ENCODE results near the gene RAB40C.

DNA sequence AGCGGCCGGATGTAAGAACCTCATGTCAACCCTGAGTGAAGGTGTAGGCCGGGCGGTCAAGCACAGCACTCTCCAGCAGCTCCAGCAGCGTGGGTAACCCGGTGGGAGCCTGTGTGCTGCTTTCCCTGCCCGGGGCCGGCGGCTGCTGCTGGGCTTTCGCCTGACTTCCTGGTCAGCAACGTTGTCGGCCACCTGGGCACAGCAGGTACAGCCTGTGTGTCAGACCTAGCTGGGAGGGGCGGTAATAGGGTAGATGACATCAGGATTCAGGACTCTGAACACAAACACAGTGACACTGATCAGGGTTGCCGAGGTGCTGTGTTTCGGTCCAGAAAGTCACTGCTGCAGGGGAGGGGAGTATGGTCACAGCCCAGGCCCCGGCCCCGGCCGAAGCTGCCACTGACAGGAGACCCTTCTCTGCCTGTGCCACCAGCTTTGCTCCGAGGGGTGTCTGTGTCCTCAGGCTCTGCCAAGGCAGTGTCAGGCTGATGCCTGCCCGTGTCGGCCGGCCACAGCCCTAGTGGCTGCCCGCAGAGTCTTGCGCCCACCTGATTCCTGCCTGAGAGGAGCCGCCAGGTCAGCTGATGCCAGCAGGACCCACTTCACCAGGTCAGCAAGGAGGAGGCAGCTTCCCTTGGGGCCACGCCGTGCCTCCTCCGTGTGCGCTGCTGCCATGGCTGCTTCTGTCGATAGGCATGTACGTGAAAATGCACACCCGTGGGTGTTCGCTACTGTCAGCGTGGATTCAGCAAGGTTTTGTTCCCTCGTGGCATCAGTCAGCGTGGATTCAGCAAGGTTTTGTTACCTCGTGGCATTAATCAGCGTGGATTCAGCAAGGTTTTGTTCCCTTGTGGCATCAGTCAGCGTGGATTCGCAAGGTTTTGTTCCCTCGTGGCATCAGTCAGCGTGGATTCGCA lies 9.2 kb downstream of the RAB40C start:
- TF ChIP-seq TCF7L2 (IDR thresholded peaks at IDR 0.05; ENCODE audit: low read depth, low read length), result no peak
- TF ChIP-seq, protein P1, sequence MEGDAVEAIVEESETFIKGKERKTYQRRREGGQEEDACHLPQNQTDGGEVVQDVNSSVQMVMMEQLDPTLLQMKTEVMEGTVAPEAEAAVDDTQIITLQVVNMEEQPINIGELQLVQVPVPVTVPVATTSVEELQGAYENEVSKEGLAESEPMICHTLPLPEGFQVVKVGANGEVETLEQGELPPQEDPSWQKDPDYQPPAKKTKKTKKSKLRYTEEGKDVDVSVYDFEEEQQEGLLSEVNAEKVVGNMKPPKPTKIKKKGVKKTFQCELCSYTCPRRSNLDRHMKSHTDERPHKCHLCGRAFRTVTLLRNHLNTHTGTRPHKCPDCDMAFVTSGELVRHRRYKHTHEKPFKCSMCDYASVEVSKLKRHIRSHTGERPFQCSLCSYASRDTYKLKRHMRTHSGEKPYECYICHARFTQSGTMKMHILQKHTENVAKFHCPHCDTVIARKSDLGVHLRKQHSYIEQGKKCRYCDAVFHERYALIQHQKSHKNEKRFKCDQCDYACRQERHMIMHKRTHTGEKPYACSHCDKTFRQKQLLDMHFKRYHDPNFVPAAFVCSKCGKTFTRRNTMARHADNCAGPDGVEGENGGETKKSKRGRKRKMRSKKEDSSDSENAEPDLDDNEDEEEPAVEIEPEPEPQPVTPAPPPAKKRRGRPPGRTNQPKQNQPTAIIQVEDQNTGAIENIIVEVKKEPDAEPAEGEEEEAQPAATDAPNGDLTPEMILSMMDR (IDR thresholded peaks at IDR 0.05), result no peak
